Stomach (tissue), 9 donors: ENCODE data around the gene AKAP7. TPM values are rescaled to one million over a fixed set of nuclear protein-coding genes. Genes with fewer than 3 reads are reported as not detected.

ENCODE experiments used
- DNase-seq, 2 donors: peaks; one replicate each; pipeline versions ENCODE4 v3.0.0 to v3.0.0-alpha.2; 2013 to 2019
- H3K27ac ChIP-seq, 5 donors: fragments of 200-600 bp in 4 of 5; sonication (generic) in 4 of 5; one replicate each; pipeline ENCODE4 v1.5.1; 2013 to 2019; ENCODE audit warnings: mild to moderate bottlenecking in 1 of 5, moderate library complexity in 1 of 5
- H3K27me3 ChIP-seq, 3 donors: fragments of 200-600 bp; sonication (generic); one replicate each; pipeline ENCODE4 v1.5.1; 2017 to 2019; ENCODE audit warnings: mixed run types in 1 of 3
- H3K36me3 ChIP-seq, 4 donors: fragments of 200-600 bp; sonication (generic); 1 replicate in 3 of 4; 2 replicates in 1 of 4; pipeline ENCODE4 v1.5.1; 2016 to 2019
- H3K4me1 ChIP-seq, 4 donors: fragments of 200-600 bp; sonication (generic); one replicate each; pipeline ENCODE4 v1.5.1; 2016 to 2019
- H3K4me3 ChIP-seq, 4 donors: fragments of 200-600 bp; sonication (generic) in 3 of 4; one replicate each; pipeline ENCODE4 v1.5.1; 2016 to 2019; ENCODE audit warnings: mild to moderate bottlenecking in 1 of 4
- H3K9me3 ChIP-seq, 4 donors: fragments of 200-600 bp; sonication (generic); one replicate each; pipeline ENCODE4 v1.5.1; 2016 to 2019
- EP300 ChIP-seq: sonication (generic); formaldehyde crosslinking; IDR thresholded peaks from one replicate; pipeline ENCODE4 v1.6.1; 2017; ENCODE audit warnings: antibody characterized with exemption
- POLR2A ChIP-seq, 4 donors: fragments of 450-650 bp; IDR thresholded peaks; one replicate each; pipeline ENCODE4 v1.6.1; 2016; ENCODE audit warnings: antibody characterized with exemption in 4 of 4, control low read depth in 2 of 4, mild to moderate bottlenecking in 1 of 4, moderate library complexity in 1 of 4
- POLR2AphosphoS5 ChIP-seq, 3 donors: sonication (generic); formaldehyde crosslinking; IDR thresholded peaks; one replicate each; pipeline ENCODE4 v1.6.1; 2016; ENCODE audit warnings: antibody characterized with exemption in 3 of 3
- WGBS, 5 donors: extraction: QIAGEN DNeasy Blood & Tissue Kit in 3 of 5; methylation state at CpG; one replicate each; pipeline versions ENCODE4 v1.1.5 to v1.1.7; 2013 to 2018; 5-methylcytosine and 5-hydroxymethylcytosine counted together
- intact Hi-C: fragments of 100-400 bp; cut with DNase I; formaldehyde crosslinking; loops from one replicate; pipeline ENCODE4 v1.15.1; 2023; ENCODE audit warnings: low total_unique reads
- polyA plus RNA-seq, 3 donors: library from polyadenylated mRNA; stranded (reverse); fragments of 200-250 nt; gene quantifications; one replicate each; pipeline ENCODE4 v1.2.3, GENCODE V29; 2013
- total RNA-seq, 5 donors: library from RNA; depleted of rRNA; stranded (reverse); fragments of >200 nt; gene quantifications; one replicate each; pipeline versions ENCODE4 v1.1.0 to v1.2.3, GENCODE V29; 2014 to 2016
- TF ChIP-seq, protein P1 (sequence below), 7 experiments: fragments of 450-650 bp in 4 of 7; fragments of 200-600 bp in 3 of 7; sonication (generic) in 3 of 7; IDR thresholded peaks; one replicate each; pipeline ENCODE4 v1.5.1; 2016 to 2019; ENCODE audit warnings: antibody characterized with exemption in 7 of 7, control low read depth in 2 of 7, mild to moderate bottlenecking in 1 of 7
- donor health status: healthy with polysubstance abuse.
- donor health status: Bipolar disorder and iron deficiency.
- donor health status: healthy.

The AKAP7 gene
- total and polyA plus RNA-seq, 8 donors: 1.3 to 59.5 (median 4.6) TPM

- Histone ChIP-seq H3K36me3 (peaks cover 0 to 18% (median 11%) of the 10 kb centered on the region in 4 donors), H3K27ac (no peak overlapping the region), H3K4me3 (no peak overlapping the region), H3K4me1 (no peaks in the 10 kb centered on the region), H3K9me3 (peaks cover 0 to 10% (median 4%) of the 10 kb centered on the region in 4 donors), H3K27me3 (no peaks in the 10 kb centered on the region)
- TF ChIP-seq EP300 (no peak), POLR2AphosphoS5 (IDR thresholded peaks at IDR 0.05) (no peak), POLR2A (IDR thresholded peaks at IDR 0.05) (no peak)
- intact Hi-C loops: no loop called here
- WGBS, 5 donors: 94 to 97% (median 96%) methylated on average over 3 of the region's 3 CpGs
- DNase-seq: no peak
These were observed 134.5 kb downstream of the AKAP7 start for GRCh38 chr6:131269565-131270391.

DNA sequence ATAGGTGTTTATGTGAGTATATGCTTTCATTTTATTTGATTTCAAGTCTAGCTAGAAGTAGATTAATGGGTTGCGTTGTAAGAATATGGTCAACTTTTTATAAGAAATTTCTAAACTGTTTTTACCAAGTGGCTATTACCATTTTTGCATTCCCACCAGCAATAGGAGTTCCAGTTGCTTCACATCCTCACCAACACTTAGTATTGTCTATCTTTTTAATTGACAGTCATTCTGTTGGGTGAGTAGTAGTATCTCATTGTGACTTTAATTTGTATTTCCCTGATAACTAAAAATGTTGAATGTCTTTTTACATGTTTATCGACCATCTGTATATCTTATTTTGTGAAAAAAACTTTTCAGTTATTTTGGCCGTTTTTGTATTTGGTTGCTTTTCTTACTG lies 135.3 kb downstream of the AKAP7 start:
- intact Hi-C loops: no loop called here
- Histone ChIP-seq H3K4me3 (no peak overlapping the region), H3K4me1 (no peaks in the 10 kb centered on the region), H3K27ac (no peak overlapping the region), H3K36me3 (peaks cover 0 to 18% (median 11%) of the 10 kb centered on the region in 4 donors), H3K27me3 (no peaks in the 10 kb centered on the region), H3K9me3 (peaks cover 0 to 10% (median 4%) of the 10 kb centered on the region in 4 donors)
- 97 to 99% (median 97%) methylated on average over 3 of the region's 3 CpGs for WGBS, 5 donors
- TF ChIP-seq POLR2AphosphoS5 (IDR thresholded peaks at IDR 0.05) (no peak), EP300 (no peak)
- no peak for DNase-seq

- peaks cover 0 to 6% (median 3%) of the 10 kb centered on the region in 4 donors for H3K9me3 ChIP-seq
- intact Hi-C loops: no loop called here
- TF ChIP-seq EP300: no peak
- TF ChIP-seq, protein P1, sequence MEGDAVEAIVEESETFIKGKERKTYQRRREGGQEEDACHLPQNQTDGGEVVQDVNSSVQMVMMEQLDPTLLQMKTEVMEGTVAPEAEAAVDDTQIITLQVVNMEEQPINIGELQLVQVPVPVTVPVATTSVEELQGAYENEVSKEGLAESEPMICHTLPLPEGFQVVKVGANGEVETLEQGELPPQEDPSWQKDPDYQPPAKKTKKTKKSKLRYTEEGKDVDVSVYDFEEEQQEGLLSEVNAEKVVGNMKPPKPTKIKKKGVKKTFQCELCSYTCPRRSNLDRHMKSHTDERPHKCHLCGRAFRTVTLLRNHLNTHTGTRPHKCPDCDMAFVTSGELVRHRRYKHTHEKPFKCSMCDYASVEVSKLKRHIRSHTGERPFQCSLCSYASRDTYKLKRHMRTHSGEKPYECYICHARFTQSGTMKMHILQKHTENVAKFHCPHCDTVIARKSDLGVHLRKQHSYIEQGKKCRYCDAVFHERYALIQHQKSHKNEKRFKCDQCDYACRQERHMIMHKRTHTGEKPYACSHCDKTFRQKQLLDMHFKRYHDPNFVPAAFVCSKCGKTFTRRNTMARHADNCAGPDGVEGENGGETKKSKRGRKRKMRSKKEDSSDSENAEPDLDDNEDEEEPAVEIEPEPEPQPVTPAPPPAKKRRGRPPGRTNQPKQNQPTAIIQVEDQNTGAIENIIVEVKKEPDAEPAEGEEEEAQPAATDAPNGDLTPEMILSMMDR (IDR thresholded peaks at IDR 0.05): no peak
- TF ChIP-seq POLR2A (IDR thresholded peaks at IDR 0.05): no peak
- TF ChIP-seq POLR2AphosphoS5 (IDR thresholded peaks at IDR 0.05): no peak
- H3K27me3 ChIP-seq: no peaks in the 10 kb centered on the region
- H3K4me3 ChIP-seq: no peak overlapping the region
- no peaks in the 10 kb centered on the region for H3K4me1 ChIP-seq
- no peak for DNase-seq
- H3K27ac ChIP-seq: no peak overlapping the region
- H3K36me3 ChIP-seq: peaks cover 0 to 3% (median 0%) of the 10 kb centered on the region in 4 donors
- 95 to 98% (median 96%) methylated on average over 4 of the region's 4 CpGs for WGBS, 5 donors
These were observed 140.0 kb downstream of the AKAP7 start for GRCh38 chr6:131275273-131275672.

GRCh38 chr6:131277591-131277990 lies 142.3 kb downstream of the AKAP7 start:
- Histone ChIP-seq H3K27ac (no peak overlapping the region), H3K9me3 (no peaks in the 10 kb centered on the region), H3K27me3 (no peaks in the 10 kb centered on the region), H3K4me1 (no peaks in the 10 kb centered on the region), H3K4me3 (no peak overlapping the region), H3K36me3 (peaks cover 0 to 7% (median 0%) of the 10 kb centered on the region in 4 donors)
- TF ChIP-seq POLR2AphosphoS5 (IDR thresholded peaks at IDR 0.05): no peak
- TF ChIP-seq, protein P1 (IDR thresholded peaks at IDR 0.05): no peak
- no peak for TF ChIP-seq EP300
- no peak for TF ChIP-seq POLR2A (IDR thresholded peaks at IDR 0.05)
- DNase-seq: no peak
- intact Hi-C loops: no loop called here
- 100% methylated on average over 1 of the region's 1 CpG for WGBS, 5 donors

DNA sequence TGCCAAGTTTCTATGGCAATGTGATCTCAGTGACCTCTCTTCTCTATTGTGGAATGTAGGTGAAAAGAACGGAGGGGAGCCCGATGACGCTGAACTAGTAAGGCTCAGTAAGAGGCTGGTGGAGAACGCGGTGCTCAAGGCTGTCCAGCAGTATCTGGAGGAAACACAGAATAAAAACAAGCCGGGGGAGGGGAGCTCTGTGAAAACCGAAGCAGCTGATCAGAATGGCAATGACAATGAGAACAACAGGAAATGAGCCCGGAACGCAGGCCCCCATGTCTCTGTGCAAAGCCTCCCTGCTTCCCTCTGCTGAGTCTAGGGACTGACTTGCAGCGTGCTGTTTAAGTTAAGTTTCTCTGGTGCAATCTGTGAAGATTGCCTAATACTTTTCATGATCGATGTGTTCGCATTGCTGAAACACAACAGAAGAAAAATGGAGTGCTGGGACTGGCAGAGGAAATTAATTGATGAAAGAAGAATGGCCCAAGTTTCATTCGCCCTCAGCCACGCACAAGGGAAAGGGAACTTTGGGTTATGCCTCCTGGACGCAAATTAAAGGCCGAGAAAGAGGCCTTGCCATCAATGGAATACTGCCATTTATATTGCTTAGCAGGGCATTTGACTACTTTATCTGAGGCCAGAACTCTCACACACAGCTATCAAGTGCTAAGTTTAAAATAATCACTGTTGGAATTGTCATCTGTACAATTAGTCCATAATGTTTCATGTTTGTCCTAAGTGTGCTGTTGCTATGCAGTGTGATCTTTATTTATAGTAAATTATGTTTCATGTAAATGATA lies 146.4 kb downstream of the AKAP7 start:
- H3K27me3 ChIP-seq: no peaks in the 10 kb centered on the region
- TF ChIP-seq POLR2AphosphoS5 (IDR thresholded peaks at IDR 0.05) (no peak), EP300 (no peak), POLR2A (IDR thresholded peaks at IDR 0.05) (no peak)
- TF ChIP-seq, protein P1 (IDR thresholded peaks at IDR 0.05): no peak
- DNase-seq: peak in 1 of 2 donors; percentile 74
- H3K4me3 ChIP-seq: no peak overlapping the region
- WGBS, 5 donors: 51 to 63% (median 59%) methylated on average over 16 of the region's 16 CpGs
- peak overlapping the region in 2 of 5 donors; percentile 22 to 26 for H3K27ac ChIP-seq
- no peaks in the 10 kb centered on the region for H3K4me1 ChIP-seq
- H3K9me3 ChIP-seq: no peaks in the 10 kb centered on the region
- H3K36me3 ChIP-seq: peaks cover 0 to 12% (median 7%) of the 10 kb centered on the region in 4 donors
- intact Hi-C loops: no loop called here
